ENCODE data around the gene SH3PXD2A.
A peak's percentile ranks its signal among the peaks of the same experiment; 100 is the strongest.

Gene SH3PXD2A

GRCh38 chr10:103763374-103764202 is 91.8 kb downstream of the SH3PXD2A start:
- H2AK5ac ChIP-seq (ENCODE audit: low read length), result no peak overlapping the region
- H2BK120ac ChIP-seq (ENCODE audit: insufficient read depth, low read length, poor library complexity), result peak overlapping the region; percentile 4
- H2BK12ac ChIP-seq (ENCODE audit: low read length), result no peak overlapping the region
- no peak overlapping the region for H3K4me3 ChIP-seq (ENCODE audit: low read depth, low read length)
- peaks cover 39 to 42% of the 10 kb centered on the region in 2 experiments for H3K4me1 ChIP-seq (ENCODE audit: control insufficient read depth in 1 of 2, insufficient read depth in 2 of 2, low read length in 2 of 2)
- H3K4ac ChIP-seq (ENCODE audit: low read depth, low read length), result no peak overlapping the region
- DNase-seq, result no peak
- no peak overlapping the region for H2BK5ac ChIP-seq (ENCODE audit: low read depth, low read length, poor library complexity)
- H3K14ac ChIP-seq (ENCODE audit: low read length), result no peak overlapping the region
- peak overlapping the region; percentile 26 for H4K8ac ChIP-seq (ENCODE audit: low read depth, low read length)
- peak overlapping the region; percentile 5 for H2AFZ ChIP-seq (ENCODE audit: insufficient read depth, low read length, poor library complexity)
- no peaks in the 10 kb centered on the region for H3K9me3 ChIP-seq (ENCODE audit: insufficient read depth, low read depth, low read length)
- H3K79me2 ChIP-seq (ENCODE audit: control insufficient read depth, insufficient read depth, low read length, poor library complexity), result no peaks in the 10 kb centered on the region
- H3K36me3 ChIP-seq (ENCODE audit: control insufficient read depth in 1 of 2, insufficient read depth in 2 of 2, low read length in 2 of 2), result no peaks in the 10 kb centered on the region
- no peak overlapping the region for H3K23ac ChIP-seq (ENCODE audit: low read length)
- H3K18ac ChIP-seq (ENCODE audit: low read length), result no peak overlapping the region
- peak overlapping the region; percentile 30 for H4K91ac ChIP-seq (ENCODE audit: low read depth, low read length)
- H3K27ac ChIP-seq (ENCODE audit: low read depth, low read length), result no peak overlapping the region
- WGBS (ENCODE audit: extremely low coverage, insufficient coverage, insufficient read length), result no CpG with 5 or more reads among the region's 7 CpGs
- H3K79me1 ChIP-seq (ENCODE audit: low read length), result peaks cover 12% of the 10 kb centered on the region
- no peaks in the 10 kb centered on the region for H3K27me3 ChIP-seq (ENCODE audit: insufficient read depth, low read length)
- no peak overlapping the region for H3K9ac ChIP-seq (ENCODE audit: low read length)
- H3K4me2 ChIP-seq (ENCODE audit: low read length), result no peak overlapping the region
- H4K12ac ChIP-seq (ENCODE audit: low read depth, low read length), result peak overlapping the region; percentile 1

- no CpG with 5 or more reads among the region's 2 CpGs for WGBS (ENCODE audit: extremely low coverage, insufficient coverage, insufficient read length)
- H2BK12ac ChIP-seq (ENCODE audit: low read length), result peak overlapping the region; percentile 25
- no peak overlapping the region for H3K18ac ChIP-seq (ENCODE audit: low read length)
- no peak overlapping the region for H4K8ac ChIP-seq (ENCODE audit: low read depth, low read length)
- peaks cover 12% of the 10 kb centered on the region for H3K79me1 ChIP-seq (ENCODE audit: low read length)
- H3K4me2 ChIP-seq (ENCODE audit: low read length), result no peak overlapping the region
- H2AFZ ChIP-seq (ENCODE audit: insufficient read depth, low read length, poor library complexity), result no peak overlapping the region
- no peak overlapping the region for H4K91ac ChIP-seq (ENCODE audit: low read depth, low read length)
- H3K9me3 ChIP-seq (ENCODE audit: insufficient read depth, low read depth, low read length), result no peaks in the 10 kb centered on the region
- H3K79me2 ChIP-seq (ENCODE audit: control insufficient read depth, insufficient read depth, low read length, poor library complexity), result no peaks in the 10 kb centered on the region
- no peak overlapping the region for H3K9ac ChIP-seq (ENCODE audit: low read length)
- no peaks in the 10 kb centered on the region for H3K27me3 ChIP-seq (ENCODE audit: insufficient read depth, low read length)
- no peak overlapping the region for H3K23ac ChIP-seq (ENCODE audit: low read length)
- H2BK5ac ChIP-seq (ENCODE audit: low read depth, low read length, poor library complexity), result no peak overlapping the region
- H4K12ac ChIP-seq (ENCODE audit: low read depth, low read length), result no peak overlapping the region
- no peak overlapping the region for H3K4me3 ChIP-seq (ENCODE audit: low read depth, low read length)
- H3K4me1 ChIP-seq (ENCODE audit: control insufficient read depth in 1 of 2, insufficient read depth in 2 of 2, low read length in 2 of 2), result peaks cover 39 to 43% of the 10 kb centered on the region in 2 experiments
- no peak overlapping the region for H3K4ac ChIP-seq (ENCODE audit: low read depth, low read length)
- no peak overlapping the region for H2AK5ac ChIP-seq (ENCODE audit: low read length)
- no peak overlapping the region for H3K27ac ChIP-seq (ENCODE audit: low read depth, low read length)
- no peak for DNase-seq
- peak overlapping the region; percentile 39 for H3K14ac ChIP-seq (ENCODE audit: low read length)
- no peak overlapping the region for H2BK120ac ChIP-seq (ENCODE audit: insufficient read depth, low read length, poor library complexity)
- no peaks in the 10 kb centered on the region for H3K36me3 ChIP-seq (ENCODE audit: control insufficient read depth in 1 of 2, insufficient read depth in 2 of 2, low read length in 2 of 2)
These were observed 92.5 kb downstream of the SH3PXD2A start for GRCh38 chr10:103762916-103763315.

GRCh38 chr10:103762162-103762561 is 93.2 kb downstream of the SH3PXD2A start:
- H3K4me3 ChIP-seq (ENCODE audit: low read depth, low read length), result no peak overlapping the region
- H3K9ac ChIP-seq (ENCODE audit: low read length), result no peak overlapping the region
- no peaks in the 10 kb centered on the region for H3K79me2 ChIP-seq (ENCODE audit: control insufficient read depth, insufficient read depth, low read length, poor library complexity)
- no peak overlapping the region for H3K14ac ChIP-seq (ENCODE audit: low read length)
- no peak for DNase-seq
- no peak overlapping the region for H3K18ac ChIP-seq (ENCODE audit: low read length)
- no peak overlapping the region for H3K4ac ChIP-seq (ENCODE audit: low read depth, low read length)
- no peak overlapping the region for H2BK5ac ChIP-seq (ENCODE audit: low read depth, low read length, poor library complexity)
- no peak overlapping the region for H3K4me2 ChIP-seq (ENCODE audit: low read length)
- H2BK12ac ChIP-seq (ENCODE audit: low read length), result no peak overlapping the region
- H2AFZ ChIP-seq (ENCODE audit: insufficient read depth, low read length, poor library complexity), result no peak overlapping the region
- no peak overlapping the region for H4K8ac ChIP-seq (ENCODE audit: low read depth, low read length)
- WGBS (ENCODE audit: extremely low coverage, insufficient coverage, insufficient read length), result no CpG with 5 or more reads among the region's 4 CpGs
- H2AK5ac ChIP-seq (ENCODE audit: low read length), result no peak overlapping the region
- H3K9me3 ChIP-seq (ENCODE audit: insufficient read depth, low read depth, low read length), result no peaks in the 10 kb centered on the region
- peaks cover 39 to 44% of the 10 kb centered on the region in 2 experiments for H3K4me1 ChIP-seq (ENCODE audit: control insufficient read depth in 1 of 2, insufficient read depth in 2 of 2, low read length in 2 of 2)
- H3K27me3 ChIP-seq (ENCODE audit: insufficient read depth, low read length), result no peaks in the 10 kb centered on the region
- H3K36me3 ChIP-seq (ENCODE audit: control insufficient read depth in 1 of 2, insufficient read depth in 2 of 2, low read length in 2 of 2), result no peaks in the 10 kb centered on the region
- no peak overlapping the region for H3K27ac ChIP-seq (ENCODE audit: low read depth, low read length)
- no peak overlapping the region for H4K12ac ChIP-seq (ENCODE audit: low read depth, low read length)
- no peak overlapping the region for H2BK120ac ChIP-seq (ENCODE audit: insufficient read depth, low read length, poor library complexity)
- H3K23ac ChIP-seq (ENCODE audit: low read length), result no peak overlapping the region
- no peak overlapping the region for H4K91ac ChIP-seq (ENCODE audit: low read depth, low read length)
- H3K79me1 ChIP-seq (ENCODE audit: low read length), result peaks cover 9% of the 10 kb centered on the region

DNA sequence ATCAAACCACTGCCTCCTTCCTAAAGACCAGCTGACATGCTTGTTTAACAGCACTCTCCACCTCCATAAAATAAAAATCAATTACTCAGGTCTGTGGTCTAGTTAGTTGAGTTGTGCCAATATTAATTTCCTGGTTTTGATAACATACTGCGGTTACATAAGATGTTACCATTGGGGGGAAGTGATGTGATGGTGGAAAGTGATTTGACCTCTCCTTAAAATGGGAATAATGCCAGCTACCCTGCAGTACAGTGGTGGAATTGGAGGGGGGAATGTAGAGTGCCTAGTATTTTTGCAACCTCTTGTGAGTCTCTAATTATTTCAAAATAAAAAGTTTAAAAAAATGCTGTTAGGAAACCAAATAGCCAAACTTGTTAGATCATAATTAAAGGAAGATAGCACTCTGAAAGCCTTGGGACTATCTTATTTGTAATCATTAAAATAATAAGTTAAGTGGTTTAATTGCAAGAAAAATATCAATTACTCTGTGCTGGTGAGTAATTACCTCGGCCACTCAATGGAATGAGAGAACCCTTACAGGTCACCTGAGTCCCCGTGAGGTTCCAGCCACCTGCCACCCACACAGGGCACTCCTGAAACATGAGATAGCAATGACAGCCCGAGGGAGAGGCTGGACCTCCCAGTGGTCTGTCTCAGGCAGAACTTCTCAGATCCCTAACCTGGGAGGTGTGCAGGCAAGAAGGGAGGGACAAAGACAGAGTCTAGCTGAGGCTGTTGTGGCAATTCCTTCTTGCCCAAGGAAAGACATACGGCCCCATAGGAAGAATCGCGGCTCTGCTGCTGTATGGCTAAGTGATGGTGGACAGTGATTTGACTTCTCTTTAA is 94.1 kb downstream of the SH3PXD2A start:
- H4K91ac ChIP-seq (ENCODE audit: low read depth, low read length), result no peak overlapping the region
- H3K9me3 ChIP-seq (ENCODE audit: insufficient read depth, low read depth, low read length), result no peaks in the 10 kb centered on the region
- no peak overlapping the region for H3K4me3 ChIP-seq (ENCODE audit: low read depth, low read length)
- H2AK5ac ChIP-seq (ENCODE audit: low read length), result no peak overlapping the region
- H3K36me3 ChIP-seq (ENCODE audit: control insufficient read depth in 1 of 2, insufficient read depth in 2 of 2, low read length in 2 of 2), result no peaks in the 10 kb centered on the region
- H2BK120ac ChIP-seq (ENCODE audit: insufficient read depth, low read length, poor library complexity), result no peak overlapping the region
- DNase-seq, result peak; percentile 31 to 41
- no peak overlapping the region for H3K4ac ChIP-seq (ENCODE audit: low read depth, low read length)
- H2BK5ac ChIP-seq (ENCODE audit: low read depth, low read length, poor library complexity), result no peak overlapping the region
- H3K23ac ChIP-seq (ENCODE audit: low read length), result no peak overlapping the region
- H3K27me3 ChIP-seq (ENCODE audit: insufficient read depth, low read length), result no peaks in the 10 kb centered on the region
- no CpG with 5 or more reads among the region's 7 CpGs for WGBS (ENCODE audit: extremely low coverage, insufficient coverage, insufficient read length)
- peak overlapping the region; percentile 13 for H4K8ac ChIP-seq (ENCODE audit: low read depth, low read length)
- no peaks in the 10 kb centered on the region for H3K79me2 ChIP-seq (ENCODE audit: control insufficient read depth, insufficient read depth, low read length, poor library complexity)
- H3K18ac ChIP-seq (ENCODE audit: low read length), result no peak overlapping the region
- H4K12ac ChIP-seq (ENCODE audit: low read depth, low read length), result no peak overlapping the region
- H3K9ac ChIP-seq (ENCODE audit: low read length), result no peak overlapping the region
- no peak overlapping the region for H2AFZ ChIP-seq (ENCODE audit: insufficient read depth, low read length, poor library complexity)
- H3K4me1 ChIP-seq (ENCODE audit: control insufficient read depth in 1 of 2, insufficient read depth in 2 of 2, low read length in 2 of 2), result peaks cover 45 to 48% of the 10 kb centered on the region in 2 experiments
- no peak overlapping the region for H3K27ac ChIP-seq (ENCODE audit: low read depth, low read length)
- H3K14ac ChIP-seq (ENCODE audit: low read length), result no peak overlapping the region
- H3K79me1 ChIP-seq (ENCODE audit: low read length), result peaks cover 17% of the 10 kb centered on the region
- H2BK12ac ChIP-seq (ENCODE audit: low read length), result peak overlapping the region; percentile 15
- H3K4me2 ChIP-seq (ENCODE audit: low read length), result no peak overlapping the region

Data from trophoblast cell (in vitro differentiated cells and primary cell).